Activated naive CD4-positive, alpha-beta T cell (primary cell): Measurements from ENCODE around the gene GIMAP8.
A peak's percentile ranks its signal among the peaks of the same experiment; 100 is the strongest.

Source experiments
- DNase-seq, 4 experiments: peaks; one replicate each; lab custom pipeline; 2025; lab: John Stamatoyannopoulos, UW

The GIMAP8 gene

GRCh38 chr7:150411606-150412005 is 38.8 kb upstream of the GIMAP8 start:
- no peak for DNase-seq

- DNase-seq = no peak
Measured at GRCh38 chr7:150412016-150412415, 38.4 kb upstream of the GIMAP8 start.

- no peak for DNase-seq
Measured at GRCh38 chr7:150412518-150413488, 37.6 kb upstream of the GIMAP8 start.

GRCh38 chr7:150413640-150414081 is 36.8 kb upstream of the GIMAP8 start:
- no peak for DNase-seq

DNA sequence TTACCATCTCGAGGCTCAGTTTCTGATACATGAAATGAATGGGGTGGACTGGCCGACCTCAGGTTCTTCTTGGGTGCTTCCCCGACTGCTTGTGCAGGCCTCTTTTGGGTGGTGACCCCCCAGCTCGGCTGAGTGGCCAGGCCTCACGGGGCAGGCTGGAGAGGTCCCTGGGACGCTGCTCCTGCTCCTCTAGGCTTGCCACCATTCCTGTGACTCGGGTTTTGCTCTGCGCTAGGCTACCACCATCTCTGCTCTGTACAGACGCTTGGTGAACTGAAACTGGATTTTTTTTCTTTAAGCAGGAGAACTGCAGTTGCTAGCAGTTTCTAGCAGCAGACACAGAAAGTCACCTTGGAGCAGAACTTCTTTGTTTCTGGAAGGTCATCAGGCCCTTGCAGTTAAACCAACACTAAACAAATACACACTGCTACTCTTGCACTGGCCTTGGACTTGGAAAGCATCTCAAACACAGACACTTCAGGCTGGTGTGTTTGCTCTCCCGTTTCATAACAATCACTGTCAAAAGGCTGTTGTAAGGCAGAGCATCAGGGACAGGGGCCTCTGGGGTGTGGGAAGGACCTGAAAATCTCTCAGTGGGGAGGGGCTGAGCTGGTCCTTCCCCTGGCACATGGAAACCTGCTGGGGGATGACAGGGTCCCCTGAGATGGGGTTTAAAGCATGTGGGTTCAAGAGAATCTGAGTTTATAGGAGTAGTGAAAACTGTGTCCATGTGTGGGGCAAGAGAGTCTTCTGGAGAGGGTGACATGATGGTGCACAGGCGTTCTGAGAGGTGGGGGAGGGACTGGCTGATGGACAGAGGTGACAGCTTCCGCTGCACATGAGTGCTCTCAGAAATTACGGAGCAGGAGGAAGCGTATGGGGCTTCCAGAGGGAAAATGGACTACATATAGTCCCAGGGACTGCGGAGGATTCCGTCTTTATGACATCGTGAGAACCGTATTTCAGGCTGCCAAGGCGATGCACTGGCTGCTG is 35.0 kb upstream of the GIMAP8 start:
- DNase-seq = no peak

GRCh38 chr7:150417239-150417638 is 33.2 kb upstream of the GIMAP8 start:
- DNase-seq = no peak

DNA sequence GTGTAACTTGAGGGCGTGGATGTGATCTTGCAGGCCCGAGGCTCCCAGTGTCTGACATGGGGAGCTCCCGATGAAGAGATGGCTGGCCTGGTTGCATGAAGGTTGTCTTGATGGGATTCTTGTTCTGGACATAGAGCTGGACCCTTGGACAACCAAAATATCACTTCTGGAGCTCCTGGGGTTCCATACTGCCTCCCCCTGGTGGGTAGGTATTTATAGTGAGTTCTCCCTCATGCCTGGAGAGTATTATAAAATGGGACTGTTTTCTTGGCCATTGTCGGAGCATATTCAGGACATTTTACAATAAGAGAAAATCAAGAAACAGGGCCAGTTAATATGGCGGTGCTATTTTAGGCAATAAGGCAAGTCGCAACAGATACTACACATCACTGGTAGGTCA is 32.6 kb upstream of the GIMAP8 start:
- no peak for DNase-seq

DNA sequence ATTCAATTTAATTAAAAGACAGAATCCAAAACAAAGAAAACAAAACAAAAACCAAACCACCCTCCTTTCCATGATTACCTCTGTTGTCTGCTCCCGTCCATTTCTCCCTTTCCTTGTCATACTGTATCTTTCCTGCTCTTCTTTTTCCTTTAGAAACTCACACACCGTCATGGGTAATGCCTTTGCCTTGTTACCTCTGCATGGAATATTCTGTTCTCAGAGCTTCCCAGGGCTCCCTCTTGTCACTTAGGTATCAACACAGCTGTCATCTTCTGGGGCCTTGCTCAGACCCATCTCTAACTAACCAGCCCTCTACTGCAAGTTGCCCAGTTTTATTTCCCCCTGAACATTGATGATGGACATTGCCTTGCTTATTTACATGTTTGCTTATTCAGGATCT is 30.2 kb upstream of the GIMAP8 start:
- no peak for DNase-seq

DNA sequence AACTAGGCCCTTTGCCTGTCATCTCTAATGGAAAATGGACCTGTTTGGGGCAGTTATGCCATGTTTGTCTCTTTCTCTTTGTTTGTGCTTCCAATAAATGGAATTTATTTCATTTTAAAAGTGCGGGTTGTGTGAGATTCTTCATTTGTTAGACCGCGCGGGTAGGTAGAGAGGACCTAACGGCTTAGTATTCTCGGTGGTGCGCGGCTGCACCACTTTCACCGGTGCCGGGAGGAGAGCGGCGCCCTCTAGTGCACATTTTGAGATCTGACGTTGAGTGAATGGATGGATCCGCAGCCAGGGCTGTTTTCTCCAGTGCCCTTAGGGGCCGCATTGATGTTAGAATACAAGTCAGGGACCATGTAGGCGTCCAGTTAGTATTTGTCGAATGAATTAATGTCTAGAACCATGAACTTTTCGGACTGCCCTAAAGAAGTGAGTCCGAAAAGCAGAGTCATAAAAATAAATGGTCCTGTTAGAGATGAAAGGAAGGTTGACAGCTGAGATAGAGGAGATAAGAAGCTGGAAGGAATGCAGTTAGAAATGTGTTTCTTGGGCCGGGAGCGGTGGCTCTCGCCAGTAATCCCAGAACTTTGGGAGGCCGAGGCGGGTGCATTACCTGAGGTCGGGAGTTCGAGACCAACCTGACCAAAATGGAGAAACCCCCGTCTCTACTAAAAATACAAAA is 29.3 kb upstream of the GIMAP8 start:
- DNase-seq = peak; percentile 41 to 81 (median 72)

DNA sequence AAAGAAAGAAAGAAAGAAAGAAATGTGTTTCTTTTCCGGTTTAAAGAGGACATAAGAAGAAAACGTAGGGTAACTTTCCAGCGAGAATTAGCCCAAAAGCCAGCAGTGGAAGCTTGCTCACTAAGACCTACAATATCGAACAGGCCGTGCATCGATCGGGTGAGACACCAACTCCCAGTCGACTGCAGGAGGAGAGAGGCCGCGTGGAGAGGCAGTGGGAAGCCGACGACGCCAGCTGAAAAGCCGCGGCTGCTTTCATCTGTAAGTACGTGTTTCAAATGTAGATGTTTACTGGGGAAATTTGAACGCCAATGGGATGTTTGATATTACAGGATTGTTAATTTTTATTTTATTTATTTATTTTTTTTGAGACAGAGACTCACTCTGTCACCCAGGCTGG is 28.6 kb upstream of the GIMAP8 start:
- no peak for DNase-seq

GRCh38 chr7:150425670-150426069 is 24.8 kb upstream of the GIMAP8 start:
- no peak for DNase-seq

- DNase-seq = no peak
Measured at GRCh38 chr7:150428671-150429451, 21.6 kb upstream of the GIMAP8 start.

GRCh38 chr7:150429699-150430098 is 20.7 kb upstream of the GIMAP8 start:
- DNase-seq = no peak

- no peak for DNase-seq
Measured at GRCh38 chr7:150430465-150431085, 19.9 kb upstream of the GIMAP8 start.

DNA sequence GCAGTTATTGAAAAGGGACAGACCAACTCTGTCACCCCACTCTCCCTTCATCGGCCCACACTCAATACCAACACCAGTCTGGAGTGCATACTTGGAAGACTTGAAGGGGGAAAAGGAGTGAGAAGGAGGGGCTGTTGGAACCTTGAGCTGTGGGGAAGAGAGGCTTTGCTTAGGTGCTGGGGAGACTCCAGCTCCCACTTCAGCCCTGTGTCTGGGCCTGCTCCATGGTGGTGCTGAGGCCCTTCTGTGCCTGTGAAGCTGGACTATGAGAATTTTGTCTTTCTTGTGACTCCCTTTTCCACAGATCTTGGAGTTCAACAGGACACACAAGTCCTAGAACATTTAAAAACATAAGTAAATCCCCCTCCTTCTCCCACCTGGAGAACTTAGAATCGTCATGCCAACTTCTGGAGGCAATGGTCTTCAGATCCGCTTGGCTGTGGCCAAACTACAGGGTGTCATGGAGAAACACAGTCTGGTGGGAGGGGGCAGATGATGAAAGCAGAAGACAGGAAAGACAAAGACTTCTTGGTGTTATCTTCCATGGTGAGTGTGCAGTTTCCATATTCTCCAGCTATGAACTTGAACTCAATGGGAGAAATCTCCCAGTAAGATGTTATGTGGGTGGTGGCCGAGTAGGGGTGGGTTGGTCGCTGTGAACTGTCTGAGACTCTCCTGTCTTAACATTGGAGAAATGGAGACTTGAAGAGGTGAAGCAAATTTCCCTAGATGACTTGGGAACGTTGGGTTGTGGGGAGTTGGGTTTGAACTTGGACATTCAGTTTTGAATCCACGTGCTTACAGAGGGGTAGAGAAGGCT is 18.4 kb upstream of the GIMAP8 start:
- no peak for DNase-seq

- DNase-seq = no peak
Measured at GRCh38 chr7:150432915-150433892, 17.2 kb upstream of the GIMAP8 start.

- no peak for DNase-seq
Measured at GRCh38 chr7:150434240-150434639, 16.2 kb upstream of the GIMAP8 start.

DNA sequence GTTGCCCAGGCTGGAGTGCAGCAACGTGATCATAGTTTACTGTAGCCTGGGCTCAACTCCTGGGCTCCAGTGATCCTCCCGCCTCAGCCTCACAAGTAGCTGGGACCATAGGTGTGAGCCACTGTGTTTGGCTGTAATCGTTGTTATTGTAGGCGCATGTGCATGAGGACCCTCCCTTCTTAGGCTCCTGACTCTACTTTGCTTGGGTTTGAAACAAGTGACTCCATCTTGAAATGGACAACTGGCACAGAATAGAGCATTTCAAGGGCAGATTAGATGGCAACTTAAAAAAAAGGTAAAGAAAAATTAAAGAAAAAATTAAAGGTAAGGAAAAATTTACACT is 15.4 kb upstream of the GIMAP8 start:
- DNase-seq = no peak
